GM19240 (cell line): ENCODE measurements around the gene CACNA1A.

Experiments used
- DNase-seq: peaks from one replicate; pipeline ENCODE4 v3.0.0; 2011; ENCODE audit warnings: low spot score; ENCODE audit not compliant: insufficient read length

The CACNA1A gene

GRCh38 chr19:13493516-13494310, 12.6 kb downstream of the CACNA1A start:
- no peak for DNase-seq

DNA sequence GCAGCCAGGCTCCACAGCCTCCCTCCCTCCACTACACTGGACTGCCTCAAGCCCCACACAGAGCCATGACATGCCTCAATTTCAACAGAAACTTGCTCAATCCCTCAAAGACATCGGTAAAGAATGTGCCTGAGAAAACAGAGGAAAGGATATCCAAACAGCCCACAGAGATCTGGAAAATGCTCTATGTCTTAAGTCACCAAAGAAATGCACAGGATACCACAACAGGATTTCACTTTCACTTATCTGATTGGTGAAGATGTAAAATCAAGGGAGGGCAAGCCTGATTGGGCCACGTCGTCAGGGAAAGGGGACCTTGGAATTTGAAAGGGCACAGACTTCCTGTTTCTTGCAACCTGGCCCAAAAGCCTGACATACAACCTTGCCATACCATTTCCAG, 14.2 kb downstream of the CACNA1A start:
- no peak for DNase-seq

- DNase-seq, result no peak
These were observed 18.3 kb downstream of the CACNA1A start for GRCh38 chr19:13487985-13488384.

DNA sequence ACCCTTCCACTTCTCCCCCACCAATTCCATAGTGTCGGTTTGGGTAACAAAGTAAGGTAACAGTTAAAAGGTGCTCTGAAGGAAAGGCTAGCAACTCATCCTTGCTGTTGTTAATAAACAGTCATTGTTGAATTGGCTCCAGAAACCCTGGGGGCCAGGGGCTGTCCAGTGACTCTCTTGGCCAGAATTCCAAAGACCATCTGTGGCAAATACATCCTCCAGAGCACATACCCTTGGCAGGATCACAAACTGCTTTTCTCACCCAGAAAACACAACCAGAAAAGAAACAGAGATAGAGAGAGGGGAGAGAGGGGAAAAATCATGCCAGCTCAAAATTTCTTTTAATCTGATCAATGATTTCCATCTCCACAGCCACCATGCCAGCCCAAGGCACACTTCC, 22.1 kb downstream of the CACNA1A start:
- DNase-seq, result no peak

DNA sequence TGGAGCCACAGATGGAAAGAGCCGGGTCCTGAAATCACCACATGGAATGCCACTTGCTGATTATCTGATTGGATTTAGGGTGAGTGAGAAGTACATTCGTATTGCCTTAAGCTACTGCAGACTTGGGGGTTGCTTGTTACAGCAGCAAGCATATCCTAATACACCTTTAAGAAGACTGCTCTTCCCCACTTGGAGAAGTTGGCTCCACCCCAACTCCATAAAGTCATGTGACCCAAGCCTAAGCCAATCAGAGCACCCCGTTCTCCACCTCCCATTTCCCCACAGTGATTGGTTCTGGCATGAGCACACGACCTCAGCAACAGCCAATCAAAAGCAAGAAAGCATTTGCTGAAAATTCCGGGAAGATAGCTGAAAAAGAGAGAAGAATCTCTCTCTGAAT, 23.1 kb downstream of the CACNA1A start:
- DNase-seq, result no peak

DNA sequence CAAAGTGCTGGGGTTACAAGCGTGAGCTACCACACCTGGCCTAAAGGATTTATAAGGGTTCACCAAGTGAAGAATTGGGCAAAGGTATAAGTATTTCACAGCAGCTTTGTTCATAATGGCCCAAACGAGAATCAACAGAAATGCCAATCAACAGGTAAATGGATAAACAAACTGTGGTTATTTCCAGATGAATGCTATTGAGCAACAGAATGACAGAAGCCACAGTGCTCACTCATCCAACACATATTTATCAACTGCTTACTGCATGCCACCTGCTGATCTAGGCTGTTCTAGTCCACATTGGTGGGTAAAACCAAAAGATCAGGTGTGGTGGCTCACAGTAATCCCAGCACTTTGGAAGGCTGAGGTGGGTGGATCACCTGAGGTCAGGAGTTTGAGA, 27.7 kb downstream of the CACNA1A start:
- no peak for DNase-seq

GRCh38 chr19:13476071-13476470, 30.2 kb downstream of the CACNA1A start:
- no peak for DNase-seq

DNA sequence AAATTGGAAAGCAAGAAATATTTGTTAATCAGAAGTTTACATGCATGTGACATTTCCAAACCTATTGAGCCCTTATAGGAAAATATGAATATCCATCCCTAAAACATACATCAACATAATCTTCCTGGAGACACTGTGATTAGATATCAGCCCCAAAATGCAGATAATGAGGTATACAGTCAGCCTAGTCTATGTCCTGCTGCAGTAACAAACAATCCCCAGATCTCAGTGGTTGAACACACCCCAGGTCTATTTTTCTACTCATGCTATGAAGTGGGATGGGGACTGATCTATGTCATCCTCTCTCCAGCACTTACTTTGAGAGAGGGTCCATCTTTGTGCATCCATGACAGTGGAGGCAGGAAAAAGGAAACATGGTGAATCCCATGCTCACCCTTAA, 31.2 kb downstream of the CACNA1A start:
- no peak for DNase-seq

DNA sequence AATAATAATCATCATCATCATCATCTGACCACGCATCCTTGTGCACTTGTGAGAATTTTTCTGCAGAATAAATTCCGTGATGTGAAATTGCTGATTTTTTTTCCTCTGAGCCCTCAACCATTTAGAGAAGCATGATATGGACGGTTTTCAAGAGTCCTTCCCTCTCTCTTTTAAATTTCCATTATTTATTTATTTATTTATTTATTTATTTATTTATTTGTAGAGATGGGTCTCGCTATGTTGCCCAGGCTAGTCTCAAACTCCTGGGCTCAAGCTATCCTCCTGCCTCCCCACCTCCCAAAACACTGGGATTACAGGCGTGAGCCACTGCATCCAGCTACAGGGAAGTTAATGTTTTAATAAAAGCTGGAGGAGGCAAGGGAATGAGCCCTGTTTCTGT, 39.6 kb downstream of the CACNA1A start:
- DNase-seq, result no peak

DNA sequence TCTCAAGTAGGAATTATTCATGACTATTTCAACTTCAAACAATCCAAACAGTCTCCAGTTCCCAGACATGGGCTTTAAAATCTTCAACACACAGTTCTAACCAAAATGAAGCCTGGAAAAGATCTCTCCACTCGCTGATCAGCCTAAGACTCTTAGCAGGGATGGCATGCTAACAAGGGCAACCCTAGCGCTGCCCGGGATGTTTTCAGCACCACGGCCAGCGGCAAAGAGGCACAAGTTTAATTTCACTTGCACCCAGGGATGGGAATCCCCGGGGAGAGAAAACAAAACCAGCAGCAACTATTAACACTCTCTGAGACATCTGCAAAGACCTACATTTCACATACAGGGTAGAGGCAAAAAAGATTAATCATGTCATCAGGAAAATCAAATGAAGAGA, 43.0 kb downstream of the CACNA1A start:
- DNase-seq, result peak; percentile 10

DNA sequence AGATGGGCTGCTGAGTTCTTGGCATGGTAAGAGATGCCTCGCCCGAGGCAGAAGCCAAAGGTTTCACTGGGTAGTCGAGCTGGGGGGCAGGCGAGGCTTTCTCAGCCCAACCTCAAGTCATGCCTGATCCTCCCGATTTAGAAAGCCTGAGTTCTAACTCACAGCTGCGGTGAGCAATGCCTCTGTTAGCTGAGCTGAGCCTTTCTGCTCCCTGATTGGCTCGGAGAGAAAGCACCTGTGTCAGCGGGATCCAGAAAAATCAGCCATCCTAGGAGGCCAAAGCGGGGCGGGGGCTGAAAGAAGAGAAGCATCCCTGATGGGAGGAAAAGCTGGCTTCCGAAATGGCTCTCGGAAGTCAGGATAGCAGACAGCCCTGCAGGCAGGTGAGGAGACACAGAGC, 44.7 kb downstream of the CACNA1A start:
- DNase-seq, result no peak

DNA sequence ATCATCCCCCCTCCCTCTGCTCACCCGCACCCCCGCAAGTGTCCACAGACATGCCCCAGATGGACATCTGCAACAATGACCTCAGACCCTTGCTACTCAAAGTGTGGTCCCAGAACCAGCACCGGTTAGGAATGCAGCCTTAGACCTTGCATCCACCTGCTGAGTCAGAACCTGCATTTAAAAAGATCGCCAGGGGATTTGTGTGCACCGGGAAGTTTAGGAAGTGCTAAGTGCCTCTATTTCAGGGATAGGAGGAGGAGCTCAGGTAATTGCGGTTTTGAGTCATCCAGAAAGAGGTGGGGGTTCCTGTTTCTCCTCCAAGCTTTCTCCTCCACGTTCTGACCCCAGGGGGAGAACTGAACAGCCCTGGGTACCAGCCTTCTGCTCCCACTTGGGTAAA, 46.2 kb downstream of the CACNA1A start:
- no peak for DNase-seq

DNA sequence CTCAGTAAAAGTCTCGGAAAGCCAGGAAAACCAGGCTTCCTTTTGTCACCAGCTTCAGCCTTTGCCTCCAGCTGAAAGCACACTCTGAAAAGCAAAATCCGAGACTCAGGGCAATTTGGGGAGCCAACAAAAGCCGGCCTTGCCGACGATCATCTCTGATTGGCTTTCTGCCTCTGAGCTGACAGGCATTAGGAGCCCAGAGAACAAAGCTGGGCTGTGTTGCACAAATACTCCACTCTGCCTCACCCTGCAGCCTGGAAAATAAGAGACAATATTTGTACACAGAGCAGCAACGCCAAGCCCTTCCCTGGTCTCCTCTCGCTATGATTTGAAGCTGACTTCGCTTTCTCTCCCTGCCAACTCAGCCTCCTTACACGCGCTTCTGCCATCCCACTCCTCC, 46.9 kb downstream of the CACNA1A start:
- DNase-seq, result no peak

DNA sequence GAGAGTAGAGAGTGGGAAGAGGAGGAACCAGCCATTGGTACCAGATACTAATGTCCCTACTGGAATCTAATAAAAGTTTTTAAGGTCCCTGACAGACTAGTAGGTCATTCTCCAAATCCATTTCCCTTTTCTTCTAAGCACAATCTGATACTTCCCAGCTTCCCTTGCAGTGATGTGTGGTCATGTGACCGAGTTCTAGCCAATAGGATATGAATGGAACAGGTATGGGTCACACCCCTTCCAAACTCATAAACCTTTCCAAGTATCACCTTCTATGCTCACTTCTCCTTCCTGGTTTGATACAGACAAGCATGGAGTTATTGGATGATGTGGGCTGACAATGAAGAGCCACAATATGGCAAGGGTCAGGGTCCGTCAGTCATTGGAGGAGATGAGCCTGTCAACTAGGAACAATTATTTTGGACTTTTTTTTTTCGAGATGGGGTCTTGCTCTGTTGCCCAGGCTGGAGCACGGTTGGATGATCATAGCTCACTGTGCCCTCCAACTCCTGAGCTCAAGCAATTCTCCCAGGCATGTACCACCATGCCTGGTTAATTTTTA, 54.8 kb downstream of the CACNA1A start:
- DNase-seq, result no peak

GRCh38 chr19:13447978-13448377, 58.3 kb downstream of the CACNA1A start:
- no peak for DNase-seq

- DNase-seq, result peak; percentile 26
These were observed 64.3 kb downstream of the CACNA1A start for GRCh38 chr19:13441810-13442512.

- no peak for DNase-seq
These were observed 68.2 kb downstream of the CACNA1A start for GRCh38 chr19:13437919-13438618.

- no peak for DNase-seq
These were observed 69.9 kb downstream of the CACNA1A start for GRCh38 chr19:13436352-13436751.

DNA sequence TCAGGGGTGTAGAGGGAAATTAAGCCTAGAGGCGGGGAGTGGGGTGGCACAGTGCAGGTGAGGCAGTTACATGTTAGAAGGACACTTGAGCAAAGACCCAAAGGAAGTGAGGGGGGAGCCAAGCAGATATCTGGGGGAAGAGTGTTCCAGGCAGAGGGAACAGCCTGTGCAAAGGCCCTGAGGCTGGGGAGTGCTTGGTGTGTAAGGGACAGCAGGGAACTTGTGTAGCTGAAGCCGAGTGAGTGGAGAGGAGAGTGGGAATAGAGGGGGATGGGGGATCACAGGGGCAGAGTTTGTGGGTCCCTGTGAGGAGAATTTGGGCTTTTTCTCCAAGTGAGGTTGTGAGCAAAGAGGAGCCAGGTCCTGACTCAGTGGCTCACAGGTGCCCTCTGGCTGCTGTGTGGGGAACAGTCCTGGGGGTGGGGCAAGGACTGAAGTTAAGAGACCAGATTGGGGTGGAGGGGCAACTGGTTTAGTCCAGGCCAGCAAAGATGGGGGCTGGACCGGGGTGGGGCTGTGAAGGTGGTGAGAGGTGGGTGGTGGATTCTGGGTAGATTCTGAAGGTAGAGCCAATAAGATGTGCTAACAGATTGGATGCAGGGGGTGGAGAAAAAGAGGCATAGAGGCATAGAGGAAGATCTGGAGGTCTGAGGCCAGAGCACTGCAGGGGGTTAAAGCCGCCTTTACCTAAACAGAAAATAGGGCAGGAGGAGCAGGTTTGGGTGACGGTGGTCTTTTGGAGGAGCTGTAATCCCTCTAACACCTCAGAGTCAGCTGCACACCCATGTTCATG, 75.3 kb downstream of the CACNA1A start:
- DNase-seq, result peak; percentile 8

DNA sequence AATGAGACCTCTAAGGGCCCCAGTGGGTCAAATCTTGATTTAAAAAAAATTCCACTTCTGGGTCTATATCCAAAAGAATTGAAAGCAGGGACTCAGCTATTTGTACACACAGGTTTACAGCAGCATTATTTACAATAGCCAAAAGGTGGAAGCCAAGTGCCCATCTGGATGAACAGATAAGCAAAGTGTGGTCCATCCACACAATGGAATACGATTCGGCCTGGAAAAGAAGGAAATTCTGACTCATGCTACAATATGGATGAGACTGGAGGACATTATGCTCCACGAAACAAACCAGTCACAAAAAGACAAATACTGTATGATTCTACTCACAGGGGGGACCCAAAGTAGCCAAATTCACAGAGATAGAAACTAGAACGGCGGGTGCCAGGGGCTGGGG, 76.7 kb downstream of the CACNA1A start:
- no peak for DNase-seq

- DNase-seq, result no peak
These were observed 77.9 kb downstream of the CACNA1A start for GRCh38 chr19:13428352-13428751.
